ENCODE data around the gene SBF2. TPM values are rescaled to one million over a fixed set of nuclear protein-coding genes. Genes with fewer than 3 reads are reported as not detected.
"Not testable (repeated sequence)": the region's sequence is repeated elsewhere in the genome, so short reads cannot be mapped to it uniquely, and the experiment has no call there.

The SBF2 gene
- total RNA-seq, 1 experiment from 2014 or later = 13.8 TPM

- not testable (repeated sequence) for H3K27me3 ChIP-seq (ENCODE audit: low read length); H3K9me2 ChIP-seq (replicated peaks; ENCODE audit: insufficient read depth, low read length); H3K4me2 ChIP-seq (ENCODE audit: low read depth, low read length, poor library complexity, severe bottlenecking); H3K27ac ChIP-seq (ENCODE audit: low read length); H3K4me1 ChIP-seq (ENCODE audit: low read length); H3K4me3 ChIP-seq (ENCODE audit: low read length); H3K36me3 ChIP-seq (ENCODE audit: insufficient read depth, low read length); DNase-seq; H3K9ac ChIP-seq (ENCODE audit: low read length); H4K20me1 ChIP-seq (ENCODE audit: insufficient read depth, low read depth, low read length); H3K79me2 ChIP-seq (ENCODE audit: low read length); H3K9me3 ChIP-seq (ENCODE audit: low read length); H2AFZ ChIP-seq (ENCODE audit: low read length)
Measured at GRCh38 chr11:10087923-10088225, 206.1 kb downstream of the SBF2 start.

GRCh38 chr11:10087186-10087922, 206.7 kb downstream of the SBF2 start:
- H2AFZ ChIP-seq (ENCODE audit: low read length) = no peak overlapping the region

DNA sequence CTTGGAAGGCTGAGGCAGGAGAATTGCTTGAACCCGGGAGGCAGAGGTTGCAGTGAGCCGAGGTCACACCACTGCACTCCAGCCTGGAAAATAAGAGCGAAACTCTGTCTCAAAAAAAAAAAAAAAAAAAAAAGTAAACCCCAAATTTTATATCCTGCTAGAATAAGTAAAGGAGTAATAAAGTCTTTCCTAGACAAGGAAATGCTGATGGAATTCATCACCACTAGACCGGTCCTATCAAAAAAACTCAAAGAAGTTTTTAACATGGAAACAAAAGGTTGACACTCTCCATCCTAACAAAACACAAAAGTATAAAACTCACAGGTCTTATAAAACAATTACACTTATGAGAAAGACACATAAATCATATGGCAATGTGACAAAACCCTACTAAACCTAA, 213.9 kb downstream of the SBF2 start:
- Histone ChIP-seq H3K4me2 (ENCODE audit: low read depth, low read length, poor library complexity, severe bottlenecking) (no peak overlapping the region), H4K20me1 (ENCODE audit: insufficient read depth, low read depth, low read length) (peaks cover 5% of the 10 kb centered on the region; the same call in 1 of the 2 replicates), H3K9me3 (ENCODE audit: low read length) (no peaks in the 10 kb centered on the region), H3K4me3 (ENCODE audit: low read length) (no peak overlapping the region), H3K27me3 (ENCODE audit: low read length) (no peaks in the 10 kb centered on the region), H3K27ac (ENCODE audit: low read length) (no peak overlapping the region), H3K9ac (ENCODE audit: low read length) (no peak overlapping the region), H3K9me2 (replicated peaks; ENCODE audit: insufficient read depth, low read length) (no peaks in the 10 kb centered on the region), H3K36me3 (ENCODE audit: insufficient read depth, low read length) (no peaks in the 10 kb centered on the region), H3K4me1 (ENCODE audit: low read length) (no peaks in the 10 kb centered on the region), H2AFZ (ENCODE audit: low read length) (no peak overlapping the region), H3K79me2 (ENCODE audit: low read length) (no peaks in the 10 kb centered on the region)
- DNase-seq = no peak

More at GRCh38 chr11:10087186-10087922, 206.7 kb downstream of the SBF2 start:
- Histone ChIP-seq H3K27ac (ENCODE audit: low read length) (no peak overlapping the region), H3K27me3 (ENCODE audit: low read length) (no peaks in the 10 kb centered on the region), H3K9me3 (ENCODE audit: low read length) (no peaks in the 10 kb centered on the region), H3K79me2 (ENCODE audit: low read length) (no peaks in the 10 kb centered on the region), H3K4me1 (ENCODE audit: low read length) (no peaks in the 10 kb centered on the region), H3K9ac (ENCODE audit: low read length) (no peak overlapping the region), H3K36me3 (ENCODE audit: insufficient read depth, low read length) (no peaks in the 10 kb centered on the region), H3K9me2 (replicated peaks; ENCODE audit: insufficient read depth, low read length) (no peaks in the 10 kb centered on the region), H3K4me2 (ENCODE audit: low read depth, low read length, poor library complexity, severe bottlenecking) (no peak overlapping the region), H3K4me3 (ENCODE audit: low read length) (no peak overlapping the region), H4K20me1 (ENCODE audit: insufficient read depth, low read depth, low read length) (no peaks in the 10 kb centered on the region; the same call in 1 of the 2 replicates)
- DNase-seq = no peak

DNA sequence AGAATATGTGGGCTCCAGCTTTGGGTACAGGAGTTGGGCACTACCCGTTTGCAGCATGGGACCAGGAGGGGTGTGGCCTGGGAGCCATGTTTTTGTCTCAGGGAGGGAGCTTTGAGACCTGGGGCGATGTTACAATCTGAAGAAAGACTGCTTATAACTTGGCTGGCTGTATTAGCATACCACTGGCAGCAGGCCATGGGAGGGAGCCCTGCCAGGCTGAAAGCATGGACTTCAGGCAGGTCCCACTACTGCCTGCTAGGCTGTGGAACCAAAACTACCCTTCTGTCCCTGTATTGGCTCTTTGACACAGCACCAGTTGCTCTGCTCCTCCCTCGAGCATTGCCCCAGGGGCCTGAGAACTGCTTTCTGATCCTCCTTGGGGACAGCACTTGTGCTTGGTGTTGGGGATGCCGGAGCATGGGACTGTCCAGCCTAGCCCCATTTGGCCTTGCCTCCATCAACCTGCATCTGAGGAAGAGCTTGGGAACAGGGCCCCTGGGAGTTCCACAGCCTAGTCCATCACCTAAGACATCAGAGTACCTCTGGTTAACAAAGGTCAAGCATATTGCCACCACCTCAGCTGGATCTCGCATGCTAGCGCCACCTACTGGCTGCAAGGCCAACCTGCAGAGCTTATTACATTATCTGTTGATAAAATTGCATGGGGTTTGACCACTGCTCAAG, 217.4 kb downstream of the SBF2 start:
- DNase-seq = peak; percentile 82

GRCh38 chr11:10075141-10075540, 218.9 kb downstream of the SBF2 start:
- peaks cover 5% of the 10 kb centered on the region; the same call in 1 of the 2 replicates for H4K20me1 ChIP-seq (ENCODE audit: insufficient read depth, low read depth, low read length)
- no peak overlapping the region for H3K4me2 ChIP-seq (ENCODE audit: low read depth, low read length, poor library complexity, severe bottlenecking)
- no peaks in the 10 kb centered on the region for H3K79me2 ChIP-seq (ENCODE audit: low read length)
- no peak for DNase-seq
- no peak overlapping the region for H3K27ac ChIP-seq (ENCODE audit: low read length)
- H3K9me2 ChIP-seq (replicated peaks; ENCODE audit: insufficient read depth, low read length) = no peaks in the 10 kb centered on the region
- no peak overlapping the region for H3K4me3 ChIP-seq (ENCODE audit: low read length)
- no peaks in the 10 kb centered on the region for H3K27me3 ChIP-seq (ENCODE audit: low read length)
- H3K4me1 ChIP-seq (ENCODE audit: low read length) = no peaks in the 10 kb centered on the region
- no peak overlapping the region for H3K9ac ChIP-seq (ENCODE audit: low read length)
- H3K9me3 ChIP-seq (ENCODE audit: low read length) = no peaks in the 10 kb centered on the region
- H2AFZ ChIP-seq (ENCODE audit: low read length) = no peak overlapping the region
- no peaks in the 10 kb centered on the region for H3K36me3 ChIP-seq (ENCODE audit: insufficient read depth, low read length)

More for the DNA sequence above, 217.4 kb downstream of the SBF2 start:
- Histone ChIP-seq H3K27ac (ENCODE audit: low read length) (no peak overlapping the region), H3K4me1 (ENCODE audit: low read length) (no peaks in the 10 kb centered on the region), H3K4me3 (ENCODE audit: low read length) (no peak overlapping the region), H4K20me1 (ENCODE audit: insufficient read depth, low read depth, low read length) (peaks cover 5% of the 10 kb centered on the region; the same call in 1 of the 2 replicates), H3K9ac (ENCODE audit: low read length) (no peak overlapping the region), H3K4me2 (ENCODE audit: low read depth, low read length, poor library complexity, severe bottlenecking) (no peak overlapping the region), H3K9me3 (ENCODE audit: low read length) (no peaks in the 10 kb centered on the region), H3K27me3 (ENCODE audit: low read length) (no peaks in the 10 kb centered on the region), H3K9me2 (replicated peaks; ENCODE audit: insufficient read depth, low read length) (no peaks in the 10 kb centered on the region), H2AFZ (ENCODE audit: low read length) (no peak overlapping the region), H3K79me2 (ENCODE audit: low read length) (no peaks in the 10 kb centered on the region), H3K36me3 (ENCODE audit: insufficient read depth, low read length) (no peaks in the 10 kb centered on the region)

- H4K20me1 ChIP-seq (ENCODE audit: insufficient read depth, low read depth, low read length) = peaks cover 5% of the 10 kb centered on the region; the same call in 1 of the 2 replicates
- H2AFZ ChIP-seq (ENCODE audit: low read length) = no peak overlapping the region
- no peak overlapping the region for H3K4me3 ChIP-seq (ENCODE audit: low read length)
- H3K27ac ChIP-seq (ENCODE audit: low read length) = no peak overlapping the region
- no peak overlapping the region for H3K9ac ChIP-seq (ENCODE audit: low read length)
- no peak for DNase-seq
- H3K4me1 ChIP-seq (ENCODE audit: low read length) = no peaks in the 10 kb centered on the region
- H3K36me3 ChIP-seq (ENCODE audit: insufficient read depth, low read length) = no peaks in the 10 kb centered on the region
- H3K9me3 ChIP-seq (ENCODE audit: low read length) = no peaks in the 10 kb centered on the region
- no peak overlapping the region for H3K4me2 ChIP-seq (ENCODE audit: low read depth, low read length, poor library complexity, severe bottlenecking)
- no peaks in the 10 kb centered on the region for H3K9me2 ChIP-seq (replicated peaks; ENCODE audit: insufficient read depth, low read length)
- H3K27me3 ChIP-seq (ENCODE audit: low read length) = no peaks in the 10 kb centered on the region
- H3K79me2 ChIP-seq (ENCODE audit: low read length) = no peaks in the 10 kb centered on the region
Measured at GRCh38 chr11:10072841-10073240, 221.2 kb downstream of the SBF2 start.

GRCh38 chr11:10072142-10072541, 221.9 kb downstream of the SBF2 start:
- H3K79me2 ChIP-seq (ENCODE audit: low read length) = no peaks in the 10 kb centered on the region
- no peak overlapping the region for H2AFZ ChIP-seq (ENCODE audit: low read length)
- no peaks in the 10 kb centered on the region for H3K27me3 ChIP-seq (ENCODE audit: low read length)
- no peaks in the 10 kb centered on the region for H3K4me1 ChIP-seq (ENCODE audit: low read length)
- H3K9me2 ChIP-seq (replicated peaks; ENCODE audit: insufficient read depth, low read length) = no peaks in the 10 kb centered on the region
- H3K9ac ChIP-seq (ENCODE audit: low read length) = no peak overlapping the region
- no peaks in the 10 kb centered on the region for H3K9me3 ChIP-seq (ENCODE audit: low read length)
- no peak overlapping the region for H3K27ac ChIP-seq (ENCODE audit: low read length)
- no peak overlapping the region for H3K4me3 ChIP-seq (ENCODE audit: low read length)
- H4K20me1 ChIP-seq (ENCODE audit: insufficient read depth, low read depth, low read length) = peaks cover 5% of the 10 kb centered on the region; the same call in 1 of the 2 replicates
- no peak for DNase-seq
- no peak overlapping the region for H3K4me2 ChIP-seq (ENCODE audit: low read depth, low read length, poor library complexity, severe bottlenecking)
- H3K36me3 ChIP-seq (ENCODE audit: insufficient read depth, low read length) = no peaks in the 10 kb centered on the region

DNA sequence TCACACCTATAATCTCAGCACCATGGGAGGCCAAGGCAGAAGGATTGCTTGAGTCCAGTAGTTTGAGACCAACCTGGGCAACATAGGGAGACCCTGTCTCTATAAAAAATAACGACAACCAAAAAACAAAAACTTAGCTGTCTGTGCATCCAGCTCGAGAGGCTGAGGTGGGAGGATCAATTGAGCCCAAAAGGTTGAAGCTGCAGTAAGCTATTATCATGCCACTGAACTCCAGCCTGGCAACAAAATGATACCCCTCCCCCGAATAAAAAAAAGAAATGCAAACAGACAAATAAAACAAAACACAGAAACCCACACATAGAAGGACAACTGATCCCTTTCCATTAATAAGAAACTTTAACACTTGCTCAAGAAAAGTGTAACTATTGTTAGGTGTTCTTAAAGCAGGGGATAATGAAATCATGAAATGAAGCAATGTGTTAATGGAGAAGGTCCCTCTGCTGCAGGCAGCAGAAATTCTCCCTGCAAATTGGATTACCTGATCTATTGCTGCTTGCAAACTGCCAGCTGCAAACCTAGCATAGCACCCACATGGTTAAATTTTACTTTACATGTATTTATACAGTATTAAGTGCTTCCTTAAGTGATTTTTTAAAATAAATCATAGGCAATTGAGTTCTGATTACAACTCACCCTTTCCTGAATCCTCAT, 226.3 kb downstream of the SBF2 start:
- Histone ChIP-seq H3K9me3 (ENCODE audit: low read length) (no peaks in the 10 kb centered on the region), H2AFZ (ENCODE audit: low read length) (no peak overlapping the region), H4K20me1 (ENCODE audit: insufficient read depth, low read depth, low read length) (no peaks in the 10 kb centered on the region), H3K9ac (ENCODE audit: low read length) (no peak overlapping the region), H3K36me3 (ENCODE audit: insufficient read depth, low read length) (no peaks in the 10 kb centered on the region), H3K9me2 (replicated peaks; ENCODE audit: insufficient read depth, low read length) (no peaks in the 10 kb centered on the region), H3K27me3 (ENCODE audit: low read length) (peaks cover 2% of the 10 kb centered on the region; the same call in 1 of the 2 replicates), H3K4me2 (ENCODE audit: low read depth, low read length, poor library complexity, severe bottlenecking) (no peak overlapping the region), H3K27ac (ENCODE audit: low read length) (no peak overlapping the region), H3K4me3 (ENCODE audit: low read length) (no peak overlapping the region), H3K4me1 (ENCODE audit: low read length) (no peaks in the 10 kb centered on the region), H3K79me2 (ENCODE audit: low read length) (no peaks in the 10 kb centered on the region)
- DNase-seq = no peak

All from Karpas-422 (cell line).